K562 (cell line): Measurements from ENCODE around the gene PPIC. TPM values are rescaled to one million over a fixed set of nuclear protein-coding genes. Genes with fewer than 3 reads are reported as not detected.

Source experiments
- ATAC-seq: fragments of 200-7000 bp; cut with Tn5 transposase; 3 replicates; pipeline ENCODE4 v1.9.1; 2020; ENCODE audit warnings: moderate library complexity
- BruUV-seq: library from RNA; stranded (reverse); fragments of 400-500 nt; replicated peaks from 2 replicates; lab custom pipeline; 2021; lab: Mats Ljungman, UMichigan
- CTCF ChIA-PET: fragments of 300-600 bp; formaldehyde crosslinking; extraction: SDS; loops from one replicate; lab custom pipeline; 2021; ENCODE audit warnings: low intra/inter-chr PET ratio; lab: Yijun Ruan, JAX
- POLR2A ChIA-PET: fragments of 300-600, 350-650 bp; sonication (Branson Sonifier 250); formaldehyde crosslinking; extraction: SDS; loops from one replicate; lab custom pipeline; 2021; ENCODE audit warnings: antibody characterized with exemption, inconsistent platforms; lab: Yijun Ruan, JAX
- DNase-seq, 4 experiments: peaks; one replicate each; pipeline versions ENCODE4 v3.0.0 to v3.0.0-alpha.2; 2011 to 2018; ENCODE audit warnings: low spot score in 3 of 4, mixed read lengths in 3 of 4; ENCODE audit errors: extremely low read depth in 1 of 4
- FAIRE-seq: peaks from 2 replicates; lab custom pipeline; 2011; peaks lifted over from hg19 to GRCh38; lab: Jason Lieb, UNC
- H2AFZ ChIP-seq: 2 replicates; pipeline ENCODE4 v1.6.0; 2011; ENCODE audit warnings: low read depth, low read length, control low read depth, inconsistent platforms
- H3K27ac ChIP-seq: fragments of 200-600 bp; 3 replicates; pipeline ENCODE4 v1.8.0; 2011; ENCODE audit warnings: low read depth, mild to moderate bottlenecking, control low read depth, inconsistent platforms, low read length, moderate library complexity, mixed read lengths; ENCODE audit errors: extremely low read depth
- H3K27me3 ChIP-seq, 2 experiments: fragments of 300-600 bp in 1 of 2; 2 replicates in 1 of 2; 3 replicates in 1 of 2; pipeline versions ENCODE4 v1.6.0 to v1.8.0; 2011; ENCODE audit warnings: inconsistent platforms in 2 of 2, low read length in 2 of 2, mild to moderate bottlenecking in 1 of 2, mixed read lengths in 1 of 2, moderate library complexity in 1 of 2; ENCODE audit not compliant: control insufficient read depth in 2 of 2, insufficient read depth in 2 of 2
- H3K36me3 ChIP-seq: fragments of 300-600 bp; 3 replicates; pipeline ENCODE4 v1.8.0; 2011; ENCODE audit warnings: mild to moderate bottlenecking, low read length, inconsistent platforms; ENCODE audit not compliant: control insufficient read depth, insufficient read depth
- H3K4me1 ChIP-seq, 2 experiments: fragments of 200-600 bp in 1 of 2; replicated peaks in 1 of 2; 2 replicates in 1 of 2; 3 replicates in 1 of 2; pipeline versions ENCODE4 v1.5.1 to v1.8.0; 2011; ENCODE audit warnings: inconsistent platforms in 2 of 2, low read length in 2 of 2, mild to moderate bottlenecking in 1 of 2, mixed read lengths in 1 of 2, moderate library complexity in 1 of 2; ENCODE audit not compliant: control insufficient read depth in 2 of 2, insufficient read depth in 2 of 2
- H3K4me2 ChIP-seq: 2 replicates; pipeline ENCODE4 v1.6.1; 2011; ENCODE audit warnings: low read length, control low read depth, inconsistent platforms, mixed read lengths; ENCODE audit not compliant: insufficient read depth
- H3K4me3 ChIP-seq: fragments of 200-600 bp; sonication (generic), shearing (Covaris generic); 2 replicates; pipeline ENCODE4 v1.5.1; 2016; ENCODE audit warnings: control low read depth, inconsistent platforms
- H3K79me2 ChIP-seq: fragments of 200-600 bp; 3 replicates; pipeline ENCODE4 v1.8.0; 2011; ENCODE audit warnings: low read length, inconsistent platforms; ENCODE audit not compliant: control insufficient read depth, insufficient read depth
- H3K9ac ChIP-seq, 2 experiments: 2 replicates each; pipeline versions ENCODE4 v1.6.0 to v1.6.1; 2011; ENCODE audit warnings: low read depth in 2 of 2, low read length in 2 of 2, control low read depth in 1 of 2, inconsistent platforms in 1 of 2, mild to moderate bottlenecking in 1 of 2, mixed read lengths in 1 of 2; ENCODE audit not compliant: insufficient read depth in 1 of 2
- H3K9me1 ChIP-seq: one replicate; pipeline ENCODE4 v1.6.0; 2011; ENCODE audit warnings: inconsistent platforms, mild to moderate bottlenecking, low read length, moderate library complexity; ENCODE audit not compliant: control insufficient read depth, insufficient read depth
- H3K9me3 ChIP-seq: replicated peaks from 2 replicates; pipeline ENCODE4 v1.5.1; 2011; ENCODE audit warnings: low read depth, low read length, inconsistent platforms; ENCODE audit not compliant: control insufficient read depth, insufficient read depth
- H4K20me1 ChIP-seq: replicated peaks from 2 replicates; pipeline ENCODE4 v1.6.1; 2011; ENCODE audit warnings: low read length, inconsistent platforms, mixed read lengths; ENCODE audit not compliant: control insufficient read depth, insufficient read depth
- BMI1 ChIP-seq: fragments of 150-350 bp; IDR thresholded peaks from 2 replicates; pipeline ENCODE4 v1.6.1; 2014; ENCODE audit warnings: low read length
- EHMT2 ChIP-seq: fragments of 450-650 bp; IDR thresholded peaks from 2 replicates; pipeline ENCODE4 v1.6.1; 2018; ENCODE audit warnings: antibody characterized with exemption
- ELF1 ChIP-seq: fragments of 200-800 bp; sonication (Bioruptor generic); IDR thresholded peaks from 2 replicates; pipeline ENCODE4 v1.6.1; 2016; ENCODE audit warnings: missing genetic modification characterization, missing compliant biosample characterization
- FOXA1 ChIP-seq: fragments of 450-650 bp; IDR thresholded peaks from 2 replicates; pipeline ENCODE4 v1.6.1; 2016; ENCODE audit warnings: mild to moderate bottlenecking, borderline replicate concordance
- NCOA2 ChIP-seq, 2 experiments: fragments of 450-650 bp; IDR thresholded peaks; 2 replicates each; pipeline ENCODE4 v1.6.1; 2018; ENCODE audit warnings: mild to moderate bottlenecking in 2 of 2, moderate library complexity in 1 of 2; ENCODE audit not compliant: partially characterized antibody in 2 of 2
- XRCC4 ChIP-seq: IDR thresholded peaks from one replicate; pipeline ENCODE4 v1.6.1; 2011; ENCODE audit not compliant: insufficient read depth, insufficient read length; ENCODE audit errors: extremely low read depth
- ZNF518B ChIP-seq: fragments of 250-450 bp; sonication (Bioruptor Pico); IDR thresholded peaks from 2 replicates; pipeline ENCODE4 v1.5.0; 2021; ENCODE audit warnings: mild to moderate bottlenecking, moderate library complexity
- ZNF764 ChIP-seq: fragments of 250-450 bp; sonication (Bioruptor Pico); IDR thresholded peaks from 2 replicates; pipeline ENCODE4 v1.4.0; 2020; ENCODE audit warnings: low read depth, mild to moderate bottlenecking, moderate library complexity
- WGBS: fragments of 100-300 bp; shearing (Covaris generic); methylation state at CpG from one replicate; pipeline ENCODE4 v1.1.6; 2016; ENCODE audit warnings: low coverage, mixed read lengths; ENCODE audit not compliant: insufficient coverage; ENCODE audit errors: missing lambda C conversion rate; 5-methylcytosine and 5-hydroxymethylcytosine counted together
- in situ Hi-C: fragments of 300-500 bp; cut with MboI; formaldehyde crosslinking; loops from 4 replicates; pipeline ENCODE4 v1.15.0; 2018; ENCODE audit warnings: inconsistent platforms, mixed read lengths
- intact Hi-C: fragments of 100-400 bp; cut with micrococcal nuclease; formaldehyde crosslinking; loops from 2 replicates; pipeline ENCODE4 v1.14.2; 2022
- polyA plus RNA-seq, 8 experiments: library from polyadenylated mRNA; depleted of rRNA in 4 of 8; stranded (reverse) in 5 of 8; unstranded in 3 of 8; fragments of >200 nt; fragmentation: Nextera tagmentation in 2 of 8; fragmentation: Illumina TruSeq in 1 of 8; extraction: Ambion mirVana in 2 of 8; extraction: Trizol in 1 of 8; gene quantifications; 2 replicates each; pipeline versions ENCODE4 v1.2.1 to v1.2.3, GENCODE V29; 2011 to 2014; ENCODE audit warnings: inconsistent platforms in 1 of 8, missing spikeins in 1 of 8
- total RNA-seq, 7 experiments: library from RNA; depleted of rRNA in 6 of 7; stranded (reverse); fragments of >200 nt in 6 of 7; fragmentation: Illumina TruSeq in 2 of 7; extraction: Trizol in 2 of 7; gene quantifications; 2 replicates each; pipeline versions ENCODE4 v1.2.1 to v1.2.3, GENCODE V29; 2011 to 2021; ENCODE audit warnings: low replicate concordance in 1 of 7
- TF ChIP-seq, protein P1 (sequence below), 2 experiments: fragments of 150-350 bp in 1 of 2; IDR thresholded peaks; 2 replicates each; pipeline ENCODE4 v1.6.1; 2012 to 2016; ENCODE audit warnings: low read depth in 2 of 2, low read length in 2 of 2, mild to moderate bottlenecking in 1 of 2, moderate library complexity in 1 of 2
- TF ChIP-seq, protein P2 (sequence below): fragments of 250-450 bp; sonication (Bioruptor Pico); IDR thresholded peaks from 2 replicates; pipeline ENCODE4 v1.5.0; 2020; ENCODE audit warnings: mild to moderate bottlenecking

PPIC gene
- total and polyA plus RNA-seq, 9 of the 15 experiments (the other 6 are each of a cell fraction or from before 2014, with no cell fraction given): 1.3 to 4.5 (median 2.8) TPM

DNA sequence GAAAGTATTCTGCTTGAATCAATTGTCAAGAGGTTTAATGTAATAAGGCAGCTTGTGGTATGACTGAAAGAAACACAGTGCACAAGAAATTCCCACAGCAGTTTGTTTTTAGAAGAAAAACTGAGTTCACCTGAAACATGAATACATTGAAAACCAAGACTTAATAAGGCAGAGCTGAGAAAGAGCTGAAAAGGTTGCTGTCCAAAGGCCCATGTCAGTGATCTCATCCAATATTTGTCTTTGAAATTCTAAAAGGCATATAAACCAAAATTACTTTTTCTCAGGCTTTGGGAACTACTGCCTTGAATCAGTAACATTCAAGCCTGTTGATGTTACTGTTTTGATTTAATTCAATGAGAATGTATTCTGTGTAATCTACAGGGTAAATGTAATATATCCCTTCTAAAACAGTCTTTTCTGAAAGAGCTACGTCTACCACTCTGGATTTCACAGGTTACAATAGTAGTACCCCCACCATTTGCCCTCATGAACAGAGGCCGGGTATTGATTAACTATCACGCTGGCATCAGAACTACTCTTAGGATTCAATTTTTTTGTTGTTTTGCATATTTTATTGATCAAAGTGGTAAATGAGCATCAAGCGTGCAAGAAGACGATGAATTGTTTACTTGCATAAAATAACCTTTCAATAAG, 57.8 kb downstream of the PPIC start:
- no peaks in the 10 kb centered on the region for H4K20me1 ChIP-seq
- H2AFZ ChIP-seq: no peak overlapping the region
- H3K4me2 ChIP-seq: no peak overlapping the region
- in situ Hi-C loops: no loop called here
- no peaks in the 10 kb centered on the region for H3K79me2 ChIP-seq
- H3K27ac ChIP-seq: no peak overlapping the region
- intact Hi-C loops: no loop called here
- H3K9me1 ChIP-seq: peaks cover 2% of the 10 kb centered on the region
- H3K4me1 ChIP-seq: no peaks in the 10 kb centered on the region
- no peak for DNase-seq
- no peak for FAIRE-seq
- POLR2A ChIA-PET: no interaction called here
- no peak for ATAC-seq
- WGBS: 3% methylated on average over 5 of the region's 5 CpGs
- no peaks in the 10 kb centered on the region for H3K36me3 ChIP-seq
- no TSS peak for BruUV-seq
- no peaks in the 10 kb centered on the region for H3K9me3 ChIP-seq
- H3K9ac ChIP-seq: no peak overlapping the region
- H3K4me3 ChIP-seq: no peak overlapping the region
- CTCF ChIA-PET: no interaction called here
- peaks cover 6 to 9% of the 10 kb centered on the region in 2 experiments; a peak in 4 of 5 replicates for H3K27me3 ChIP-seq
- TF ChIP-seq NCOA2 (IDR thresholded peaks at IDR 0.05; ENCODE audit: partially characterized antibody in 2 of 2): no peak
- no peak for TF ChIP-seq EHMT2
- TF ChIP-seq XRCC4: no peak
- no peak for TF ChIP-seq ZNF764
- TF ChIP-seq, protein P1, sequence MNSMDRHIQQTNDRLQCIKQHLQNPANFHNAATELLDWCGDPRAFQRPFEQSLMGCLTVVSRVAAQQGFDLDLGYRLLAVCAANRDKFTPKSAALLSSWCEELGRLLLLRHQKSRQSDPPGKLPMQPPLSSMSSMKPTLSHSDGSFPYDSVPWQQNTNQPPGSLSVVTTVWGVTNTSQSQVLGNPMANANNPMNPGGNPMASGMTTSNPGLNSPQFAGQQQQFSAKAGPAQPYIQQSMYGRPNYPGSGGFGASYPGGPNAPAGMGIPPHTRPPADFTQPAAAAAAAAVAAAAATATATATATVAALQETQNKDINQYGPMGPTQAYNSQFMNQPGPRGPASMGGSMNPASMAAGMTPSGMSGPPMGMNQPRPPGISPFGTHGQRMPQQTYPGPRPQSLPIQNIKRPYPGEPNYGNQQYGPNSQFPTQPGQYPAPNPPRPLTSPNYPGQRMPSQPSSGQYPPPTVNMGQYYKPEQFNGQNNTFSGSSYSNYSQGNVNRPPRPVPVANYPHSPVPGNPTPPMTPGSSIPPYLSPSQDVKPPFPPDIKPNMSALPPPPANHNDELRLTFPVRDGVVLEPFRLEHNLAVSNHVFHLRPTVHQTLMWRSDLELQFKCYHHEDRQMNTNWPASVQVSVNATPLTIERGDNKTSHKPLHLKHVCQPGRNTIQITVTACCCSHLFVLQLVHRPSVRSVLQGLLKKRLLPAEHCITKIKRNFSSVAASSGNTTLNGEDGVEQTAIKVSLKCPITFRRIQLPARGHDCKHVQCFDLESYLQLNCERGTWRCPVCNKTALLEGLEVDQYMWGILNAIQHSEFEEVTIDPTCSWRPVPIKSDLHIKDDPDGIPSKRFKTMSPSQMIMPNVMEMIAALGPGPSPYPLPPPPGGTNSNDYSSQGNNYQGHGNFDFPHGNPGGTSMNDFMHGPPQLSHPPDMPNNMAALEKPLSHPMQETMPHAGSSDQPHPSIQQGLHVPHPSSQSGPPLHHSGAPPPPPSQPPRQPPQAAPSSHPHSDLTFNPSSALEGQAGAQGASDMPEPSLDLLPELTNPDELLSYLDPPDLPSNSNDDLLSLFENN (IDR thresholded peaks at IDR 0.05; ENCODE audit: low read depth in 2 of 2, low read length in 2 of 2): no peak
- no peak for TF ChIP-seq ELF1 (tag)
- TF ChIP-seq BMI1: no peak
- TF ChIP-seq, protein P2, sequence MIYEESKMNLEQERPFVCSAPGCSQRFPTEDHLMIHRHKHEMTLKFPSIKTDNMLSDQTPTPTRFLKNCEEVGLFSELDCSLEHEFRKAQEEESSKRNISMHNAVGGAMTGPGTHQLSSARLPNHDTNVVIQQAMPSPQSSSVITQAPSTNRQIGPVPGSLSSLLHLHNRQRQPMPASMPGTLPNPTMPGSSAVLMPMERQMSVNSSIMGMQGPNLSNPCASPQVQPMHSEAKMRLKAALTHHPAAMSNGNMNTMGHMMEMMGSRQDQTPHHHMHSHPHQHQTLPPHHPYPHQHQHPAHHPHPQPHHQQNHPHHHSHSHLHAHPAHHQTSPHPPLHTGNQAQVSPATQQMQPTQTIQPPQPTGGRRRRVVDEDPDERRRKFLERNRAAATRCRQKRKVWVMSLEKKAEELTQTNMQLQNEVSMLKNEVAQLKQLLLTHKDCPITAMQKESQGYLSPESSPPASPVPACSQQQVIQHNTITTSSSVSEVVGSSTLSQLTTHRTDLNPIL (CRISPR knock-in tag): no peak
- TF ChIP-seq ZNF518B: no peak
- TF ChIP-seq FOXA1: no peak
